H1 (cell line): Measurements from ENCODE around the gene HDGFL3. TPM values are rescaled to one million over a fixed set of nuclear protein-coding genes. Genes with fewer than 3 reads are reported as not detected.

Experiments used
- CTCF ChIA-PET: fragments of 300-600 bp; sonication (Branson Sonifier 250); formaldehyde crosslinking; loops from one replicate; lab custom pipeline; 2021; ENCODE audit not compliant: partially characterized antibody; lab: Charles Lee
- POLR2A ChIA-PET: fragments of 300-600 bp; sonication (Branson Sonifier 250); formaldehyde crosslinking; loops from one replicate; lab custom pipeline; 2021; ENCODE audit warnings: inconsistent platforms; ENCODE audit not compliant: partially characterized antibody; lab: Charles Lee
- DNase-seq, 2 experiments: peaks; one replicate each; pipeline versions ENCODE4 v3.0.0 to v3.0.0-alpha.2; 2010 to 2022; ENCODE audit warnings: low spot score in 2 of 2, low read depth in 1 of 2, mixed read lengths in 1 of 2
- FAIRE-seq: peaks from 2 replicates; lab custom pipeline; 2011; peaks lifted over from hg19 to GRCh38; lab: Jason Lieb, UNC
- H2AFZ ChIP-seq: 2 replicates; pipeline ENCODE4 v1.8.1; 2012; ENCODE audit warnings: low read length, inconsistent platforms
- H2AK5ac ChIP-seq: 2 replicates; pipeline ENCODE4 v1.6.1; 2013; ENCODE audit warnings: low read depth, low read length
- H2BK120ac ChIP-seq: replicated peaks from 2 replicates; pipeline ENCODE3; 2013; ENCODE audit warnings: low read depth, low read length, inconsistent platforms
- H2BK12ac ChIP-seq: 2 replicates; pipeline ENCODE4 v1.6.1; 2013; ENCODE audit warnings: low read depth, low read length
- H2BK15ac ChIP-seq: 2 replicates; pipeline ENCODE4 v1.6.1; 2013; ENCODE audit warnings: low read length
- H2BK20ac ChIP-seq: 2 replicates; pipeline ENCODE4 v1.6.1; 2013; ENCODE audit warnings: low read length
- H2BK5ac ChIP-seq: 2 replicates; pipeline ENCODE4 v1.6.1; 2013; ENCODE audit warnings: low read depth, low read length
- H3K14ac ChIP-seq: 2 replicates; pipeline ENCODE4 v1.6.1; 2013; ENCODE audit warnings: inconsistent platforms; ENCODE audit not compliant: insufficient read length
- H3K18ac ChIP-seq: 2 replicates; pipeline ENCODE4 v1.6.1; 2013; ENCODE audit warnings: low read length; ENCODE audit errors: extremely low read depth
- H3K23ac ChIP-seq: 2 replicates; pipeline ENCODE4 v1.6.1; 2013; ENCODE audit warnings: inconsistent platforms; ENCODE audit not compliant: insufficient read length
- H3K23me2 ChIP-seq: 2 replicates; pipeline ENCODE4 v1.6.1; 2013; ENCODE audit warnings: low read depth, low read length
- H3K27ac ChIP-seq: 2 replicates; pipeline ENCODE4 v1.6.1; 2011; ENCODE audit warnings: low read depth, low read length, inconsistent platforms
- H3K27me3 ChIP-seq, 4 experiments: replicated peaks in 1 of 4; 1 replicate in 1 of 4; 2 replicates in 3 of 4; pipeline versions ENCODE4 v1.6.1 to v1.8.1; 2011 to 2013; ENCODE audit warnings: low read length in 3 of 4, mild to moderate bottlenecking in 3 of 4, inconsistent platforms in 2 of 4, mixed read lengths in 2 of 4, moderate library complexity in 1 of 4; ENCODE audit not compliant: control insufficient read depth in 3 of 4, insufficient read depth in 3 of 4; ENCODE audit errors: extremely low read depth in 1 of 4
- H3K36me3 ChIP-seq, 4 experiments: 2 replicates each; pipeline versions ENCODE4 v1.6.1 to v1.8.1; 2011 to 2013; ENCODE audit warnings: mild to moderate bottlenecking in 4 of 4, low read length in 3 of 4, moderate library complexity in 2 of 4, control low read depth in 1 of 4, inconsistent platforms in 1 of 4; ENCODE audit not compliant: insufficient read depth in 4 of 4, control insufficient read depth in 2 of 4
- H3K4ac ChIP-seq: replicated peaks from 2 replicates; pipeline ENCODE3; 2013; ENCODE audit warnings: low read length, low read depth, mixed read lengths, inconsistent platforms; ENCODE audit not compliant: insufficient read length
- H3K4me1 ChIP-seq, 4 experiments: replicated peaks in 1 of 4; 1 replicate in 1 of 4; 2 replicates in 3 of 4; pipeline versions ENCODE4 v1.6.1 to v1.8.1; 2011 to 2013; ENCODE audit warnings: low read length in 3 of 4, inconsistent platforms in 2 of 4, mixed read lengths in 1 of 4; ENCODE audit not compliant: insufficient read depth in 4 of 4, control insufficient read depth in 3 of 4
- H3K4me2 ChIP-seq, 2 experiments: 2 replicates each; pipeline versions ENCODE4 v1.6.1 to v1.8.1; 2011 to 2013; ENCODE audit warnings: low read depth in 2 of 2, low read length in 2 of 2, control low read depth in 1 of 2, inconsistent platforms in 1 of 2, mild to moderate bottlenecking in 1 of 2; ENCODE audit not compliant: insufficient read depth in 1 of 2
- H3K4me3 ChIP-seq, 4 experiments: fragments of 200-600, 300-600 bp in 1 of 4; sonication (generic), shearing (Covaris generic), sonication (Bioruptor Twin) in 1 of 4; 2 replicates each; pipeline versions ENCODE4 v1.5.1 to v1.8.1; 2011 to 2016; ENCODE audit warnings: low read length in 4 of 4, low read depth in 3 of 4, control low read depth in 2 of 4, inconsistent platforms in 2 of 4, mild to moderate bottlenecking in 2 of 4, mixed read lengths in 1 of 4, moderate library complexity in 1 of 4; ENCODE audit not compliant: insufficient read depth in 2 of 4; ENCODE audit errors: extremely low read depth in 1 of 4
- H3K56ac ChIP-seq: replicated peaks from 2 replicates; pipeline ENCODE3; 2013; ENCODE audit warnings: low read depth, mild to moderate bottlenecking, mixed read lengths, low read length, inconsistent platforms; ENCODE audit not compliant: insufficient read length
- H3K79me1 ChIP-seq: 2 replicates; pipeline ENCODE4 v1.6.1; 2013; ENCODE audit warnings: low read depth, low read length, control low read depth
- H3K79me2 ChIP-seq, 2 experiments: 2 replicates each; pipeline versions ENCODE4 v1.6.1 to v1.8.1; 2012 to 2013; ENCODE audit warnings: low read length in 2 of 2, mild to moderate bottlenecking in 2 of 2, inconsistent platforms in 1 of 2; ENCODE audit not compliant: insufficient read depth in 2 of 2, control insufficient read depth in 1 of 2
- H3K9ac ChIP-seq, 4 experiments: replicated peaks in 1 of 4; 1 replicate in 1 of 4; 2 replicates in 3 of 4; pipeline versions ENCODE4 v1.6.1 to v1.8.1; 2011 to 2013; ENCODE audit warnings: low read depth in 3 of 4, low read length in 3 of 4, control low read depth in 2 of 4, mild to moderate bottlenecking in 2 of 4, moderate library complexity in 2 of 4, inconsistent platforms in 1 of 4; ENCODE audit errors: extremely low read depth in 1 of 4
- H3K9me3 ChIP-seq, 2 experiments: 2 replicates each; pipeline versions ENCODE4 v1.6.1 to v1.8.1; 2012 to 2013; ENCODE audit warnings: mild to moderate bottlenecking in 2 of 2, moderate library complexity in 2 of 2, control low read depth in 1 of 2, inconsistent platforms in 1 of 2, low read depth in 1 of 2, low read length in 1 of 2, mixed read lengths in 1 of 2; ENCODE audit not compliant: insufficient read depth in 2 of 2
- H4K20me1 ChIP-seq, 2 experiments: replicated peaks in 1 of 2; 2 replicates each; pipeline versions ENCODE3 to v1.8.1; 2011 to 2013; ENCODE audit warnings: inconsistent platforms in 2 of 2, low read length in 2 of 2, mild to moderate bottlenecking in 1 of 2; ENCODE audit not compliant: insufficient read depth in 2 of 2, control insufficient read depth in 1 of 2
- H4K5ac ChIP-seq: 2 replicates; pipeline ENCODE4 v1.6.1; 2013; ENCODE audit warnings: low read length, low read depth, mixed read lengths, inconsistent platforms; ENCODE audit not compliant: insufficient read length
- H4K8ac ChIP-seq: 2 replicates; pipeline ENCODE4 v1.8.0; 2013; ENCODE audit warnings: mild to moderate bottlenecking, moderate library complexity, low read length, inconsistent platforms; ENCODE audit not compliant: insufficient read depth; ENCODE audit errors: extremely low read depth
- H4K91ac ChIP-seq: replicated peaks from 2 replicates; pipeline ENCODE3; 2013; ENCODE audit warnings: low read length, mixed read lengths, inconsistent platforms; ENCODE audit not compliant: insufficient read length
- CTBP2 ChIP-seq: IDR thresholded peaks from 2 replicates; pipeline ENCODE4 v1.7.0; 2011; ENCODE audit warnings: borderline replicate concordance, mild to moderate bottlenecking, moderate library complexity, mixed read lengths, low read length; ENCODE audit not compliant: insufficient read depth, insufficient read length
- FOSL1 ChIP-seq: IDR thresholded peaks from 2 replicates; pipeline ENCODE4 v1.6.1; 2011; ENCODE audit warnings: mild to moderate bottlenecking, low read depth, low read length, moderate library complexity; ENCODE audit not compliant: insufficient read depth
- PHF8 ChIP-seq: fragments of 200-600 bp; sonication (generic); conservative IDR thresholded peaks from 2 replicates; pipeline ENCODE4 v1.7.1; 2012; ENCODE audit warnings: low read depth, mild to moderate bottlenecking, inconsistent platforms, low read length, moderate library complexity
- WGBS, 2 experiments: shearing (Covaris generic) in 1 of 2; methylation state at CpG; one replicate each; pipeline versions ENCODE4 v1.1.6 to v1.1.7; 2013 to 2015; ENCODE audit warnings: low lambda C conversion rate in 2 of 2, mixed read lengths in 2 of 2, inconsistent platforms in 1 of 2, low coverage in 1 of 2, missing lambda C conversion rate in 1 of 2; ENCODE audit not compliant: insufficient replicate concordance in 2 of 2, insufficient coverage in 1 of 2, insufficient read length in 1 of 2; ENCODE audit errors: extremely low coverage in 1 of 2, missing lambda C conversion rate in 1 of 2; 5-methylcytosine and 5-hydroxymethylcytosine counted together
- polyA plus RNA-seq, 7 experiments: library from polyadenylated mRNA; depleted of rRNA in 3 of 7; stranded (reverse) in 5 of 7; unstranded in 2 of 7; fragments of >200 nt in 5 of 7; fragments of 200-250 nt in 2 of 7; gene quantifications; 1 replicate in 5 of 7; 2 replicates in 1 of 7; 4 replicates in 1 of 7; pipeline versions ENCODE4 v1.2.1 to v1.2.3, GENCODE V29; 2011 to 2013; ENCODE audit warnings: missing spikeins in 2 of 7, mixed read lengths in 2 of 7
- total RNA-seq: library from RNA; stranded (reverse); fragmentation: NEBNext Ultra II Directional; extraction: Animal tissue kit (Norgen Biotek cat#: 25700); gene quantifications from 2 replicates; pipeline ENCODE4 v1.2.1, GENCODE V29; 2021

The HDGFL3 gene
- total and polyA plus RNA-seq, 2 of the 8 experiments (the other 6 are each of a cell fraction or from before 2014, with no cell fraction given): 14.1 to 149 TPM

GRCh38 chr15:83113881-83114674 is 93.5 kb downstream of the HDGFL3 start:
- no peak overlapping the region for H2BK12ac ChIP-seq
- no peak overlapping the region for H4K5ac ChIP-seq
- no peak overlapping the region for H2AFZ ChIP-seq
- H2BK20ac ChIP-seq: no peak overlapping the region
- no peak overlapping the region for H3K4me3 ChIP-seq
- ChIA-PET POLR2A (interaction anchor here (1.2 to 1.6 kb wide), 2 partner anchors 12 to 13 kb away, joined by 3 to 5 read pairs; no protein-coding TSS in a partner anchor), CTCF (interaction anchor here (1.2 kb wide), 1 partner anchor 26 kb away, joined by 3 read pairs; no protein-coding TSS in a partner anchor)
- H3K27ac ChIP-seq: no peak overlapping the region
- DNase-seq (no peak), FAIRE-seq (no peak)
- H3K9ac ChIP-seq: no peak overlapping the region
- 72% methylated on average over 5 of the region's 5 CpGs; no CpG with 5 or more reads in 1 of the 2 experiments for WGBS, 2 experiments
- no peak overlapping the region for H3K4ac ChIP-seq
- no peak overlapping the region for H3K14ac ChIP-seq
- no peak overlapping the region for H4K8ac ChIP-seq
- no peak for TF ChIP-seq CTBP2
- TF ChIP-seq FOSL1: no peak
- no peak for TF ChIP-seq PHF8
- H3K79me2 ChIP-seq: no peaks in the 10 kb centered on the region
- no peak overlapping the region for H2BK15ac ChIP-seq
- H3K4me1 ChIP-seq: no peaks in the 10 kb centered on the region
- no peaks in the 10 kb centered on the region for H3K36me3 ChIP-seq
- peaks cover 0 to 4% (median 0%) of the 10 kb centered on the region in 4 experiments; a peak in 3 of 7 replicates for H3K27me3 ChIP-seq
- H4K91ac ChIP-seq: no peak overlapping the region
- peaks cover 0 to 2% of the 10 kb centered on the region in 2 experiments for H4K20me1 ChIP-seq
- no peaks in the 10 kb centered on the region for H3K79me1 ChIP-seq
- no peaks in the 10 kb centered on the region for H3K9me3 ChIP-seq
- peaks cover 6% of the 10 kb centered on the region; the same call in 1 of the 2 replicates for H3K23me2 ChIP-seq
- H2BK120ac ChIP-seq: no peak overlapping the region
- H2AK5ac ChIP-seq: no peak overlapping the region
- H3K18ac ChIP-seq: no peak overlapping the region
- H3K4me2 ChIP-seq: no peak overlapping the region
- no peak overlapping the region for H3K23ac ChIP-seq
- H2BK5ac ChIP-seq: no peak overlapping the region
- no peak overlapping the region for H3K56ac ChIP-seq
